Upper lobe of left lung (tissue), 6 donors: Measurements from ENCODE around the gene PPHLN1. TPM values are rescaled to one million over a fixed set of nuclear protein-coding genes. Genes with fewer than 3 reads are reported as not detected.

Source experiments
- ATAC-seq, 2 donors: fragments of 200-7000 bp; cut with Tn5 transposase; one replicate each; pipeline ENCODE4 v1.9.1; 2022; ENCODE audit warnings: mild to moderate bottlenecking in 2 of 2, moderate library complexity in 2 of 2; ENCODE audit not compliant: low FRiP score in 2 of 2
- DNase-seq, 2 donors: peaks; one replicate each; pipeline ENCODE4 v3.0.0-alpha.2; 2019 to 2020
- H3K27ac ChIP-seq, 4 donors: fragments of 200-600 bp; sonication (generic); one replicate each; pipeline ENCODE4 v1.5.1; 2016 to 2019
- H3K27me3 ChIP-seq, 4 donors: fragments of 200-600 bp; sonication (generic); one replicate each; pipeline ENCODE4 v1.5.1; 2017 to 2019
- H3K36me3 ChIP-seq, 4 donors: fragments of 200-600 bp; sonication (generic); one replicate each; pipeline ENCODE4 v1.5.1; 2016 to 2019
- H3K4me1 ChIP-seq, 4 donors: fragments of 200-600 bp; sonication (generic); one replicate each; pipeline ENCODE4 v1.5.1; 2018 to 2019
- H3K4me3 ChIP-seq, 4 donors: fragments of 200-600 bp; sonication (generic); one replicate each; pipeline ENCODE4 v1.5.1; 2017 to 2019; ENCODE audit warnings: mild to moderate bottlenecking in 2 of 4, moderate library complexity in 1 of 4
- H3K9me3 ChIP-seq, 4 donors: fragments of 200-600 bp; sonication (generic); one replicate each; pipeline ENCODE4 v1.5.1; 2018 to 2019
- CTCF ChIP-seq, 6 experiments: fragments of 450-650 bp in 4 of 6; fragments of 200-600 bp in 2 of 6; sonication (generic) in 2 of 6; IDR thresholded peaks; one replicate each; pipeline ENCODE4 v1.5.1; 2016 to 2019; ENCODE audit warnings: antibody characterized with exemption in 6 of 6
- EP300 ChIP-seq, 4 donors: sonication (generic); formaldehyde crosslinking; IDR thresholded peaks; one replicate each; pipeline ENCODE4 v1.5.1; 2017; ENCODE audit warnings: antibody characterized with exemption in 4 of 4, control low read depth in 2 of 4
- POLR2A ChIP-seq, 4 donors: fragments of 450-650 bp; IDR thresholded peaks; one replicate each; pipeline ENCODE4 v1.5.1; 2016 to 2017; ENCODE audit warnings: antibody characterized with exemption in 4 of 4, mild to moderate bottlenecking in 2 of 4
- POLR2AphosphoS5 ChIP-seq, 2 donors: sonication (generic); formaldehyde crosslinking; IDR thresholded peaks; one replicate each; pipeline ENCODE4 v1.5.1; 2017; ENCODE audit warnings: antibody characterized with exemption in 2 of 2
- WGBS, 2 donors: methylation state at CpG; one replicate each; pipeline ENCODE4 v1.1.5; 2017 to 2018; 5-methylcytosine and 5-hydroxymethylcytosine counted together
- total RNA-seq, 6 donors: library from RNA; depleted of rRNA in 4 of 6; stranded (reverse); fragments of >200 nt in 4 of 6; gene quantifications; one replicate each; pipeline versions ENCODE4 v1.1.0 to v1.2.1, GENCODE V29; 2016 to 2021
- donor health status: DM: no; HTN: no; CAD: no; lungs with moderate emphysema.
- donor health status: DM: no; HTN: yes; CAD: no; lungs with severe emphysema.

Gene PPHLN1
- total RNA-seq, 6 donors from 2014 or later: 24.5 to 69.1 (median 46.7) TPM

- no peaks in the 10 kb centered on the region for H3K36me3 ChIP-seq
- 89 to 94% methylated on average over 4 of the region's 4 CpGs for WGBS, 2 donors
- no peaks in the 10 kb centered on the region for H3K9me3 ChIP-seq
- DNase-seq (no peak), ATAC-seq (no peak)
- H3K4me3 ChIP-seq: no peak overlapping the region
- TF ChIP-seq POLR2A (IDR thresholded peaks at IDR 0.05) (no peak), EP300 (IDR thresholded peaks at IDR 0.05) (no peak), CTCF (IDR thresholded peaks at IDR 0.05) (no peak), POLR2AphosphoS5 (IDR thresholded peaks at IDR 0.05) (no peak)
- H3K4me1 ChIP-seq: no peaks in the 10 kb centered on the region
- no peaks in the 10 kb centered on the region for H3K27me3 ChIP-seq
- no peak overlapping the region for H3K27ac ChIP-seq
Observed at GRCh38 chr12:42298887-42299286, 27.1 kb upstream of the PPHLN1 start.

- H3K4me3 ChIP-seq: no peak overlapping the region
- no peaks in the 10 kb centered on the region for H3K4me1 ChIP-seq
- H3K27me3 ChIP-seq: no peaks in the 10 kb centered on the region
- TF ChIP-seq POLR2A (IDR thresholded peaks at IDR 0.05) (no peak), POLR2AphosphoS5 (IDR thresholded peaks at IDR 0.05) (no peak), EP300 (IDR thresholded peaks at IDR 0.05) (no peak), CTCF (IDR thresholded peaks at IDR 0.05) (no peak)
- WGBS, 2 donors: 84% methylated on average over 8 of the region's 8 CpGs
- ATAC-seq (no peak), DNase-seq (no peak)
- H3K9me3 ChIP-seq: no peaks in the 10 kb centered on the region
- H3K27ac ChIP-seq: no peak overlapping the region
- H3K36me3 ChIP-seq: no peaks in the 10 kb centered on the region
Observed at GRCh38 chr12:42299392-42300308, 26.3 kb upstream of the PPHLN1 start.

DNA sequence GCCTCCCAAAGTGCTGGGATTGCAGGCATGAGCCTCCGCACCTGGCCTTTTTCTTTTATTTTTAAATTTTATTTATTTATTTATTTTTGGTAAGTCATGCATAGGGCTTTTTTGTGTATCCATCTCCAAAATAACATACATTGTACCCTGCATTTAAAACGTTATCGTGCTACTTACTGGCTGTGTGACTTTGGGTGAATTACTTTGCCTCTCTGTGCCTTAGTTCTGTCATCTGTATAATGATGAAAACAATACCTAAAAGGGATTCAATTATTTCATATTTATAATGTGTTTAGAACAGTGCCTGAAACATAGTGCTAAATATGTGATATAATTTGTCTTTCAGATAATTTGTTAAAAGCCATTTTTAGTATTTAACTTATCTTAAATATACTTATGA lies 19.7 kb upstream of the PPHLN1 start:
- DNase-seq: no peak
- Histone ChIP-seq H3K27ac (no peak overlapping the region), H3K27me3 (no peaks in the 10 kb centered on the region), H3K36me3 (peaks cover 0 to under 1% (median 0%) of the 10 kb centered on the region in 4 donors), H3K4me1 (no peaks in the 10 kb centered on the region), H3K9me3 (no peaks in the 10 kb centered on the region), H3K4me3 (no peak overlapping the region)
- TF ChIP-seq EP300 (IDR thresholded peaks at IDR 0.05) (no peak), POLR2AphosphoS5 (IDR thresholded peaks at IDR 0.05) (no peak), POLR2A (IDR thresholded peaks at IDR 0.05) (no peak), CTCF (IDR thresholded peaks at IDR 0.05) (no peak)
- 96 to 98% methylated on average over 3 of the region's 3 CpGs for WGBS, 2 donors
- ATAC-seq: no peak

GRCh38 chr12:42308390-42308789 lies 17.6 kb upstream of the PPHLN1 start:
- no peak for ATAC-seq
- H3K36me3 ChIP-seq: peaks cover 0 to 21% (median 6%) of the 10 kb centered on the region in 4 donors
- H3K4me3 ChIP-seq: no peak overlapping the region
- no peak overlapping the region for H3K27ac ChIP-seq
- H3K4me1 ChIP-seq: no peaks in the 10 kb centered on the region
- TF ChIP-seq EP300 (IDR thresholded peaks at IDR 0.05) (no peak), POLR2A (IDR thresholded peaks at IDR 0.05) (no peak), POLR2AphosphoS5 (IDR thresholded peaks at IDR 0.05) (no peak), CTCF (IDR thresholded peaks at IDR 0.05) (no peak)
- no peaks in the 10 kb centered on the region for H3K9me3 ChIP-seq
- 96 to 100% methylated on average over 2 of the region's 2 CpGs for WGBS, 2 donors
- no peaks in the 10 kb centered on the region for H3K27me3 ChIP-seq
- no peak for DNase-seq
